Brain microvascular endothelial cell (primary cell): ENCODE data around the gene MCC.

Experiments
- DNase-seq: peaks from one replicate; pipeline ENCODE4 v3.0.0-alpha.2; 2020
- H3K27ac ChIP-seq: fragments of 250-450 bp; sonication (Bioruptor Pico); 2 replicates; pipeline ENCODE4 v1.5.1; 2020; ENCODE audit warnings: mild to moderate bottlenecking, moderate library complexity
- H3K27me3 ChIP-seq: fragments of 250-450 bp; sonication (Bioruptor Pico); replicated peaks from 2 replicates; pipeline ENCODE4 v1.5.1; 2020; ENCODE audit warnings: mild to moderate bottlenecking
- H3K36me3 ChIP-seq: fragments of 250-450 bp; sonication (Bioruptor Pico); replicated peaks from 2 replicates; pipeline ENCODE4 v1.5.1; 2020; ENCODE audit warnings: mild to moderate bottlenecking
- H3K4me3 ChIP-seq: 2 replicates; pipeline ENCODE4 v1.5.1; 2011; ENCODE audit warnings: low read depth, mild to moderate bottlenecking, control low read depth, low read length, moderate library complexity
- CTCF ChIP-seq: IDR thresholded peaks from 2 replicates; pipeline ENCODE4 v1.5.1; 2011; ENCODE audit warnings: low read depth, mild to moderate bottlenecking, moderate library complexity, low read length, control low read depth, inconsistent platforms; ENCODE audit errors: missing control alignments
- in situ Hi-C: cut with HindIII; loops from 2 replicates; pipeline ENCODE4 v1.10.0; 2017; ENCODE audit warnings: low sequenced_read_pairs, low pct_ligation_motif_present

The MCC gene

GRCh38 chr5:113236536-113237288 lies 251.5 kb downstream of the MCC start:
- Histone ChIP-seq H3K27me3 (no peaks in the 10 kb centered on the region), H3K4me3 (no peak overlapping the region), H3K36me3 (no peaks in the 10 kb centered on the region), H3K27ac (no peak overlapping the region)
- in situ Hi-C loops = no loop called here
- DNase-seq = no peak
- no peak for TF ChIP-seq CTCF

- in situ Hi-C loops = no loop called here
- no peak for TF ChIP-seq CTCF
- DNase-seq = no peak
- no peak overlapping the region for H3K27ac ChIP-seq
- H3K36me3 ChIP-seq = no peaks in the 10 kb centered on the region
- H3K27me3 ChIP-seq = no peaks in the 10 kb centered on the region
- H3K4me3 ChIP-seq = no peak overlapping the region
Measured at GRCh38 chr5:113235884-113236283, 252.4 kb downstream of the MCC start.

GRCh38 chr5:113234546-113234945 lies 253.7 kb downstream of the MCC start:
- TF ChIP-seq CTCF = no peak
- Histone ChIP-seq H3K27ac (no peak overlapping the region), H3K4me3 (no peak overlapping the region), H3K36me3 (no peaks in the 10 kb centered on the region), H3K27me3 (no peaks in the 10 kb centered on the region)
- in situ Hi-C loops = no loop called here
- DNase-seq = no peak

- Histone ChIP-seq H3K4me3 (no peak overlapping the region), H3K36me3 (no peaks in the 10 kb centered on the region), H3K27me3 (no peaks in the 10 kb centered on the region), H3K27ac (no peak overlapping the region)
- in situ Hi-C loops = no loop called here
- no peak for DNase-seq
- TF ChIP-seq CTCF = no peak
Measured at GRCh38 chr5:113233606-113234005, 254.6 kb downstream of the MCC start.

- DNase-seq = no peak
- H3K36me3 ChIP-seq = no peaks in the 10 kb centered on the region
- H3K27ac ChIP-seq = no peak overlapping the region
- TF ChIP-seq CTCF = no peak
- in situ Hi-C loops = no loop called here
- H3K27me3 ChIP-seq = no peaks in the 10 kb centered on the region
- H3K4me3 ChIP-seq = no peak overlapping the region
Measured at GRCh38 chr5:113232667-113233066, 255.6 kb downstream of the MCC start.

- no peak overlapping the region for H3K27ac ChIP-seq
- no peak overlapping the region for H3K4me3 ChIP-seq
- H3K27me3 ChIP-seq = no peaks in the 10 kb centered on the region
- H3K36me3 ChIP-seq = no peaks in the 10 kb centered on the region
- in situ Hi-C loops = no loop called here
- DNase-seq = no peak
- no peak for TF ChIP-seq CTCF
Measured at GRCh38 chr5:113232221-113232620, 256.0 kb downstream of the MCC start.
